CD4-positive, alpha-beta T cell treated with Interleukin-15 for 1 hour (primary cell): ENCODE measurements around the gene LIPA.
"Not testable (repeated sequence)": the region's sequence is repeated elsewhere in the genome, so short reads cannot be mapped to it uniquely, and the experiment has no call there.

ENCODE experiments used
- DNase-seq: peaks from one replicate; pipeline ENCODE4 v3.0.0-alpha.2; 2020

The LIPA gene

GRCh38 chr10:89269433-89270152 lies 18.0 kb upstream of the LIPA start:
- no peak for DNase-seq

GRCh38 chr10:89266721-89267453 lies 15.3 kb upstream of the LIPA start:
- no peak for DNase-seq

- no peak for DNase-seq
Observed at GRCh38 chr10:89263531-89263930, 12.0 kb upstream of the LIPA start.

- DNase-seq, result no peak
Observed at GRCh38 chr10:89263091-89263490, 11.5 kb upstream of the LIPA start.

GRCh38 chr10:89262086-89263051 lies 10.8 kb upstream of the LIPA start:
- DNase-seq, result no peak

- no peak for DNase-seq
Observed at GRCh38 chr10:89258881-89259280, 7.3 kb upstream of the LIPA start.

GRCh38 chr10:89257581-89257980 lies 6.0 kb upstream of the LIPA start:
- no peak for DNase-seq

GRCh38 chr10:89256962-89257361 lies 5.4 kb upstream of the LIPA start:
- DNase-seq, result no peak

GRCh38 chr10:89256340-89256739 lies 4.8 kb upstream of the LIPA start:
- no peak for DNase-seq

- no peak for DNase-seq
Observed at GRCh38 chr10:89255793-89256192, 4.2 kb upstream of the LIPA start.

- not testable (repeated sequence) for DNase-seq
Observed at GRCh38 chr10:89255091-89255579, 3.6 kb upstream of the LIPA start.

- DNase-seq, result no peak
Observed at GRCh38 chr10:89252225-89252585, 630 bp upstream of the LIPA start.

GRCh38 chr10:89250865-89251408 lies 638 bp downstream of the LIPA start:
- DNase-seq, result no peak

- no peak for DNase-seq
Observed at GRCh38 chr10:89248990-89249389, 2.6 kb downstream of the LIPA start.

GRCh38 chr10:89247623-89248022 lies 4.0 kb downstream of the LIPA start:
- not testable (repeated sequence) for DNase-seq

- DNase-seq, result no peak
Observed at GRCh38 chr10:89245802-89246201, 5.8 kb downstream of the LIPA start.

GRCh38 chr10:89242840-89243568 lies 8.6 kb downstream of the LIPA start:
- peak; percentile 21 for DNase-seq

GRCh38 chr10:89242345-89242684 lies 9.3 kb downstream of the LIPA start:
- no peak for DNase-seq

- no peak for DNase-seq
Observed at GRCh38 chr10:89241486-89242344, 9.9 kb downstream of the LIPA start.

GRCh38 chr10:89241026-89241425 lies 10.5 kb downstream of the LIPA start:
- no peak for DNase-seq

- DNase-seq, result no peak
Observed at GRCh38 chr10:89240519-89240918, 11.1 kb downstream of the LIPA start.
